ENCODE measurements around the gene NINJ1.

DNA sequence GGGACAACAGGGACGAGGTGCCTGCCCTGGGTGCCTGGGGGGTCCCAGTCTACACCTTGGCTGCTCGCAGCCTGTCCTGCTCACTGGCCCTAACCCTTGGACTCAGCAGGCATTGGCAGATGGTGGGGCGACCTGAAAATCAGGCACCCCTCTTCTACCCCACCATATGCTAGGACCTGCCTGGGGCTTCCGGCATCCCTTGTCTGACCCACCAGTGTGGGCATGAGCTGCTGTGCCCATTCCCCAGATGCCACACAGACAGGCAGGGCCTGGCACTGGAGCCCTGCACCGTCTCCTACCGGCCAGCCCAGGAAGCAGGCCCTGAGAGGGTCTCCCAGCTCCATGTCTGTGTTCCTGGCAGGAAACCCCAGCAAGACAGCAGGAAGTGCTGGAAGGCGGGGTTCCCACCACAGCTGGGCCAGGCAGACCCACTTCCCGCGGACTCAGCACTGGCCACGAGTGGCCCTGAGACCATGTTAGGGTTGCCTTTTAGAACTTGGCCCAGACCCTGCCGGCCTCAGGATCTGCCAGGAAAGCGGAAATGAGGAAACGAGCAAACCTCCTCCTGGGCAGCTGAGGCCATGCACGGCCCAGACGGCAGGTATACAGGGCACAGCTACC, 3.1 kb downstream of the NINJ1 start:
- no peak for TF ChIP-seq POLR2AphosphoS5 (IDR thresholded peaks at IDR 0.05; ENCODE audit: low read depth, low read length)
- no peak for TF ChIP-seq TAF1 (IDR thresholded peaks at IDR 0.05; ENCODE audit: borderline replicate concordance, low read depth, low read length)

All from GM12892 (cell line).